Vagina (tissue), 2 donors: ENCODE results near the gene DSTYK. TPM values are rescaled to one million over a fixed set of nuclear protein-coding genes. Genes with fewer than 3 reads are reported as not detected.

Experiments
- DNase-seq, 2 donors: peaks; one replicate each; pipeline ENCODE4 v3.0.0-alpha.2; 2017; ENCODE audit errors: extremely low spot score in 2 of 2
- H3K27ac ChIP-seq: fragments of 200-600 bp; sonication (generic); one replicate; pipeline ENCODE4 v1.5.1; 2019
- H3K27me3 ChIP-seq: fragments of 200-600 bp; sonication (generic); one replicate; pipeline ENCODE4 v1.5.1; 2019
- H3K36me3 ChIP-seq, 2 donors: fragments of 200-600 bp; sonication (generic); one replicate each; pipeline ENCODE4 v1.5.1; 2017 to 2019
- H3K4me1 ChIP-seq: fragments of 200-600 bp; sonication (generic); one replicate; pipeline ENCODE4 v1.5.1; 2019
- H3K4me3 ChIP-seq, 2 donors: fragments of 200-600 bp; sonication (generic); 1 replicate in 1 of 2; 2 replicates in 1 of 2; pipeline ENCODE4 v1.5.1; 2016 to 2019
- H3K9me3 ChIP-seq: fragments of 200-600 bp; sonication (generic); one replicate; pipeline ENCODE4 v1.5.1; 2019
- CTCF ChIP-seq, 3 experiments: fragments of 450-650 bp in 2 of 3; fragments of 200-600 bp in 1 of 3; sonication (generic) in 1 of 3; IDR thresholded peaks; one replicate each; pipeline ENCODE4 v1.5.1; 2017 to 2019; ENCODE audit warnings: antibody characterized with exemption in 3 of 3, mild to moderate bottlenecking in 2 of 3, moderate library complexity in 2 of 3
- POLR2A ChIP-seq, 2 donors: fragments of 450-650 bp; IDR thresholded peaks; one replicate each; pipeline ENCODE4 v1.6.1; 2017; ENCODE audit warnings: antibody characterized with exemption in 2 of 2, mild to moderate bottlenecking in 2 of 2, moderate library complexity in 2 of 2
- POLR2AphosphoS5 ChIP-seq, 2 donors: sonication (generic); formaldehyde crosslinking; IDR thresholded peaks; one replicate each; pipeline ENCODE4 v1.9.0; 2017; ENCODE audit warnings: antibody characterized with exemption in 2 of 2, mild to moderate bottlenecking in 2 of 2, low read depth in 1 of 2; ENCODE audit not compliant: insufficient read depth in 1 of 2
- intact Hi-C: fragments of 100-400 bp; cut with DNase I; formaldehyde crosslinking; loops from one replicate; pipeline ENCODE4 v1.15.1; 2023
- total RNA-seq: library from RNA; depleted of rRNA; stranded (reverse); fragments of >200 nt; gene quantifications from one replicate; pipeline ENCODE4 v1.2.3, GENCODE V29; 2016

DSTYK gene
- total RNA-seq, 1 donor from 2014 or later = 12.0 TPM

- TF ChIP-seq POLR2AphosphoS5 (IDR thresholded peaks at IDR 0.05; ENCODE audit: insufficient read depth in 1 of 2, low read depth in 1 of 2) (no peak), CTCF (IDR thresholded peaks at IDR 0.05) (no peak), POLR2A (IDR thresholded peaks at IDR 0.05) (no peak)
- Histone ChIP-seq H3K9me3 (no peaks in the 10 kb centered on the region), H3K4me3 (no peak overlapping the region), H3K4me1 (peaks cover 25% of the 10 kb centered on the region), H3K36me3 (no peaks in the 10 kb centered on the region), H3K27me3 (no peaks in the 10 kb centered on the region), H3K27ac (no peak overlapping the region)
- intact Hi-C loops = no loop called here
- no peak for DNase-seq
Observed at GRCh38 chr1:205232945-205233397, 21.5 kb upstream of the DSTYK start.

GRCh38 chr1:205232127-205232820 lies 20.8 kb upstream of the DSTYK start:
- Histone ChIP-seq H3K27ac (no peak overlapping the region), H3K9me3 (no peaks in the 10 kb centered on the region), H3K4me1 (peaks cover 25% of the 10 kb centered on the region), H3K36me3 (no peaks in the 10 kb centered on the region), H3K27me3 (no peaks in the 10 kb centered on the region), H3K4me3 (no peak overlapping the region)
- TF ChIP-seq POLR2A (IDR thresholded peaks at IDR 0.05) = no peak
- TF ChIP-seq POLR2AphosphoS5 (IDR thresholded peaks at IDR 0.05; ENCODE audit: insufficient read depth in 1 of 2, low read depth in 1 of 2) = no peak
- no peak for TF ChIP-seq CTCF (IDR thresholded peaks at IDR 0.05)
- DNase-seq = no peak
- intact Hi-C loops = no loop called here

- Histone ChIP-seq H3K4me3 (no peak overlapping the region), H3K36me3 (no peaks in the 10 kb centered on the region), H3K4me1 (peaks cover 33% of the 10 kb centered on the region), H3K27ac (no peak overlapping the region), H3K9me3 (no peaks in the 10 kb centered on the region), H3K27me3 (no peaks in the 10 kb centered on the region)
- intact Hi-C loops = no loop called here
- no peak for DNase-seq
- TF ChIP-seq POLR2AphosphoS5 (IDR thresholded peaks at IDR 0.05; ENCODE audit: insufficient read depth in 1 of 2, low read depth in 1 of 2) (no peak), CTCF (IDR thresholded peaks at IDR 0.05) (no peak), POLR2A (IDR thresholded peaks at IDR 0.05) (no peak)
Observed at GRCh38 chr1:205230982-205231381, 19.5 kb upstream of the DSTYK start.

GRCh38 chr1:205229916-205230700 lies 18.6 kb upstream of the DSTYK start:
- no peaks in the 10 kb centered on the region for H3K36me3 ChIP-seq
- no peak for DNase-seq
- intact Hi-C loops = no loop called here
- no peak overlapping the region for H3K27ac ChIP-seq
- peaks cover 33% of the 10 kb centered on the region for H3K4me1 ChIP-seq
- H3K4me3 ChIP-seq = peak overlapping the region in 1 of 2 donors; percentile 57
- no peaks in the 10 kb centered on the region for H3K9me3 ChIP-seq
- H3K27me3 ChIP-seq = no peaks in the 10 kb centered on the region
- TF ChIP-seq POLR2AphosphoS5 (IDR thresholded peaks at IDR 0.05; ENCODE audit: insufficient read depth in 1 of 2, low read depth in 1 of 2) (no peak), POLR2A (IDR thresholded peaks at IDR 0.05) (no peak), CTCF (IDR thresholded peaks at IDR 0.05) (no peak)
